Measurements from ENCODE around the gene OGG1.

- TF ChIP-seq, protein P1, sequence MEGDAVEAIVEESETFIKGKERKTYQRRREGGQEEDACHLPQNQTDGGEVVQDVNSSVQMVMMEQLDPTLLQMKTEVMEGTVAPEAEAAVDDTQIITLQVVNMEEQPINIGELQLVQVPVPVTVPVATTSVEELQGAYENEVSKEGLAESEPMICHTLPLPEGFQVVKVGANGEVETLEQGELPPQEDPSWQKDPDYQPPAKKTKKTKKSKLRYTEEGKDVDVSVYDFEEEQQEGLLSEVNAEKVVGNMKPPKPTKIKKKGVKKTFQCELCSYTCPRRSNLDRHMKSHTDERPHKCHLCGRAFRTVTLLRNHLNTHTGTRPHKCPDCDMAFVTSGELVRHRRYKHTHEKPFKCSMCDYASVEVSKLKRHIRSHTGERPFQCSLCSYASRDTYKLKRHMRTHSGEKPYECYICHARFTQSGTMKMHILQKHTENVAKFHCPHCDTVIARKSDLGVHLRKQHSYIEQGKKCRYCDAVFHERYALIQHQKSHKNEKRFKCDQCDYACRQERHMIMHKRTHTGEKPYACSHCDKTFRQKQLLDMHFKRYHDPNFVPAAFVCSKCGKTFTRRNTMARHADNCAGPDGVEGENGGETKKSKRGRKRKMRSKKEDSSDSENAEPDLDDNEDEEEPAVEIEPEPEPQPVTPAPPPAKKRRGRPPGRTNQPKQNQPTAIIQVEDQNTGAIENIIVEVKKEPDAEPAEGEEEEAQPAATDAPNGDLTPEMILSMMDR (conservative IDR thresholded peaks at IDR 0.05; ENCODE audit: low read depth, low read length) = no peak
- TF ChIP-seq EZH2phosphoT487 (IDR thresholded peaks at IDR 0.05; ENCODE audit: borderline replicate concordance, low read length) = no peak
Observed at GRCh38 chr3:9732080-9732739, 17.5 kb upstream of the OGG1 start.

Data from PC-3 (cell line).